ENCODE data around the gene GPC1. TPM values are rescaled to one million over a fixed set of nuclear protein-coding genes. Genes with fewer than 3 reads are reported as not detected.

Gene GPC1
- total and polyA plus RNA-seq, 4 donors = 23.2 to 62.5 (median 26.5) TPM

- H3K27ac ChIP-seq (ENCODE audit: low read depth in 1 of 2, low read length in 1 of 2) = no peak overlapping the region
- H3K4me3 ChIP-seq = no peak overlapping the region
- peaks cover 0 to 7% (median 0%) of the 10 kb centered on the region in 5 donors for H3K4me1 ChIP-seq (ENCODE audit: control insufficient read depth in 5 of 5, insufficient read depth in 5 of 5, low read length in 5 of 5)
- no peak for TF ChIP-seq CTCF (IDR thresholded peaks at IDR 0.05; ENCODE audit: control extremely low read depth, extremely low read depth)
- DNase-seq = no peak
- 78 to 79% methylated on average over 11 to 12 of the region's 12 CpGs for WGBS, 2 donors
- no peak for ATAC-seq (ENCODE audit: insufficient read depth, low FRiP score)
- peaks cover 0 to 2% (median 0%) of the 10 kb centered on the region in 4 donors for H3K9me3 ChIP-seq (ENCODE audit: control insufficient read depth in 4 of 4, insufficient read depth in 3 of 4, low read length in 3 of 4)
- no peaks in the 10 kb centered on the region for H3K27me3 ChIP-seq (ENCODE audit: control insufficient read depth in 3 of 3, insufficient read depth in 3 of 3, low read length in 2 of 3)
- H3K36me3 ChIP-seq (ENCODE audit: control insufficient read depth in 4 of 4, insufficient read depth in 4 of 4, low read length in 4 of 4) = peaks cover 0 to 18% (median 6%) of the 10 kb centered on the region in 4 donors
- H3K9ac ChIP-seq (ENCODE audit: insufficient read depth in 1 of 2, low read length in 2 of 2) = no peak overlapping the region
Measured at GRCh38 chr2:240467149-240467642, 31.7 kb downstream of the GPC1 start.

GRCh38 chr2:240467659-240468302 lies 32.3 kb downstream of the GPC1 start:
- TF ChIP-seq CTCF (IDR thresholded peaks at IDR 0.05; ENCODE audit: control extremely low read depth, extremely low read depth) = no peak
- peaks cover 0 to 7% (median 0%) of the 10 kb centered on the region in 5 donors for H3K4me1 ChIP-seq (ENCODE audit: control insufficient read depth in 5 of 5, insufficient read depth in 5 of 5, low read length in 5 of 5)
- H3K9ac ChIP-seq (ENCODE audit: insufficient read depth in 1 of 2, low read length in 2 of 2) = no peak overlapping the region
- H3K9me3 ChIP-seq (ENCODE audit: control insufficient read depth in 4 of 4, insufficient read depth in 3 of 4, low read length in 3 of 4) = peaks cover 0 to 5% (median 0%) of the 10 kb centered on the region in 4 donors
- H3K27me3 ChIP-seq (ENCODE audit: control insufficient read depth in 3 of 3, insufficient read depth in 3 of 3, low read length in 2 of 3) = no peaks in the 10 kb centered on the region
- ATAC-seq (ENCODE audit: insufficient read depth, low FRiP score) (no peak), DNase-seq (peak in 1 of 3 donors; percentile 11)
- no peak overlapping the region for H3K27ac ChIP-seq (ENCODE audit: low read depth in 1 of 2, low read length in 1 of 2)
- H3K4me3 ChIP-seq = no peak overlapping the region
- 90 to 91% methylated on average over 22 of the region's 22 CpGs for WGBS, 2 donors
- peaks cover 0 to 18% (median 6%) of the 10 kb centered on the region in 4 donors for H3K36me3 ChIP-seq (ENCODE audit: control insufficient read depth in 4 of 4, insufficient read depth in 4 of 4, low read length in 4 of 4)

- Histone ChIP-seq H3K9ac (ENCODE audit: insufficient read depth in 1 of 2, low read length in 2 of 2) (no peak overlapping the region), H3K4me1 (ENCODE audit: control insufficient read depth in 5 of 5, insufficient read depth in 5 of 5, low read length in 5 of 5) (peaks cover 0 to 7% (median 0%) of the 10 kb centered on the region in 5 donors), H3K4me3 (no peak overlapping the region), H3K9me3 (ENCODE audit: control insufficient read depth in 4 of 4, insufficient read depth in 3 of 4, low read length in 3 of 4) (peaks cover 0 to 5% (median 0%) of the 10 kb centered on the region in 4 donors), H3K36me3 (ENCODE audit: control insufficient read depth in 4 of 4, insufficient read depth in 4 of 4, low read length in 4 of 4) (peaks cover 0 to 18% (median 6%) of the 10 kb centered on the region in 4 donors), H3K27me3 (ENCODE audit: control insufficient read depth in 3 of 3, insufficient read depth in 3 of 3, low read length in 2 of 3) (no peaks in the 10 kb centered on the region), H3K27ac (ENCODE audit: low read depth in 1 of 2, low read length in 1 of 2) (no peak overlapping the region)
- WGBS, 2 donors = 78 to 84% methylated on average over 20 of the region's 20 CpGs
- no peak for ATAC-seq (ENCODE audit: insufficient read depth, low FRiP score)
- peak in 1 of 3 donors; percentile 11 for DNase-seq
- no peak for TF ChIP-seq CTCF (IDR thresholded peaks at IDR 0.05; ENCODE audit: control extremely low read depth, extremely low read depth)
Measured at GRCh38 chr2:240468303-240469238, 33.1 kb downstream of the GPC1 start.

Measured in lung (tissue), 12 donors.